Adrenal gland (tissue), 12 donors: Measurements from ENCODE around the gene AK5. TPM values are rescaled to one million over a fixed set of nuclear protein-coding genes. Genes with fewer than 3 reads are reported as not detected.

Experiments used
- DNase-seq, 7 donors: peaks; one replicate each; pipeline ENCODE4 v3.0.0-alpha.2; 2019 to 2020
- H3K27ac ChIP-seq, 5 donors: fragments of 200-600 bp; sonication (generic) in 4 of 5; 1 replicate in 3 of 5; 2 replicates in 2 of 5; pipeline versions ENCODE4 v1.5.1 to v1.8.0; 2016 to 2020; ENCODE audit warnings: mild to moderate bottlenecking in 1 of 5
- H3K27me3 ChIP-seq: fragments of 200-600 bp; 2 replicates; pipeline ENCODE4 v1.8.0; 2021
- H3K36me3 ChIP-seq, 2 donors: fragments of 200-600 bp; replicated peaks in 1 of 2; 1 replicate in 1 of 2; 2 replicates in 1 of 2; pipeline versions ENCODE4 v1.5.1 to v1.8.0; 2018 to 2022
- H3K4me1 ChIP-seq, 2 donors: fragments of 200-600 bp; replicated peaks in 1 of 2; 1 replicate in 1 of 2; 2 replicates in 1 of 2; pipeline versions ENCODE4 v1.5.1 to v1.8.0; 2018 to 2021
- H3K4me3 ChIP-seq, 4 donors: fragments of 200-600 bp; sonication (generic) in 3 of 4; one replicate each; pipeline ENCODE4 v1.5.1; 2016 to 2018
- H3K9me3 ChIP-seq, 3 donors: fragments of 200-600 bp; sonication (generic) in 1 of 3; replicated peaks in 1 of 3; 1 replicate in 2 of 3; 2 replicates in 1 of 3; pipeline versions ENCODE4 v1.5.1 to v1.8.0; 2016 to 2021
- CTCF ChIP-seq, 6 experiments: fragments of 450-650 bp in 4 of 6; fragments of 200-600 bp in 2 of 6; sonication (generic) in 1 of 6; IDR thresholded peaks; 1 replicate in 5 of 6; 2 replicates in 1 of 6; pipeline versions ENCODE4 v1.5.1 to v1.8.0; 2016 to 2021; ENCODE audit warnings: antibody characterized with exemption in 6 of 6, mild to moderate bottlenecking in 2 of 6, moderate library complexity in 1 of 6
- POLR2A ChIP-seq, 2 donors: fragments of 450-650 bp; IDR thresholded peaks; one replicate each; pipeline ENCODE4 v1.6.1; 2017; ENCODE audit warnings: antibody characterized with exemption in 2 of 2, mild to moderate bottlenecking in 2 of 2, moderate library complexity in 1 of 2
- WGBS, 4 donors: extraction: QIAGEN DNeasy Blood & Tissue Kit in 2 of 4; methylation state at CpG; one replicate each; pipeline versions ENCODE4 v1.1.5 to v1.1.7; 2013 to 2017; 5-methylcytosine and 5-hydroxymethylcytosine counted together
- intact Hi-C, 2 donors: fragments of 100-400 bp; cut with DNase I; formaldehyde crosslinking; loops; one replicate each; pipeline versions ENCODE4 v1.14.1 to v1.15.0; 2022 to 2023
- polyA plus RNA-seq, 3 donors: library from polyadenylated mRNA; stranded (reverse); fragments of 200-250 nt in 2 of 3; fragments of 350-450 nt in 1 of 3; fragmentation: Illumina TruSeq in 1 of 3; extraction: RNeasy Lipid Tissue Mini Kit (QIAGEN cat#74804) in 1 of 3; gene quantifications; one replicate each; pipeline ENCODE4 v1.2.3, GENCODE V29; 2013 to 2014
- total RNA-seq, 9 donors: library from RNA; depleted of rRNA in 4 of 9; stranded (reverse); fragments of >200 nt in 4 of 9; fragments of 120-200 nt in 1 of 9; fragmentation: NEBNext Ultra II Directional in 1 of 9; extraction: Animal tissue kit (Norgen Biotek cat#: 25700) in 1 of 9; gene quantifications; one replicate each; pipeline versions ENCODE4 v1.1.0 to v1.2.4, GENCODE V29; 2013 to 2023
- donor health status: healthy with polysubstance abuse.
- donor health status: Bipolar disorder and iron deficiency.
- donor health status: DM: yes; HTN: yes; CAD: no.
- donor health status: DM: no; HTN: no; CAD: no.
- donor health status: DM: no; HTN: no; CAD: no.
- donor health status: DM: yes; HTN: yes; CAD: no.

The AK5 gene
- total and polyA plus RNA-seq, 12 donors, result 0.34 to 2.3 (median 1.1) TPM; not detected in 4

GRCh38 chr1:77267035-77267434 is 14.8 kb upstream of the AK5 start:
- no peak for DNase-seq
- intact Hi-C loops, result no loop called here
- H3K27me3 ChIP-seq, result no peaks in the 10 kb centered on the region
- no peak overlapping the region for H3K27ac ChIP-seq
- no peaks in the 10 kb centered on the region for H3K9me3 ChIP-seq
- no peak overlapping the region for H3K4me3 ChIP-seq
- H3K36me3 ChIP-seq, result no peaks in the 10 kb centered on the region
- TF ChIP-seq POLR2A (IDR thresholded peaks at IDR 0.05) (no peak), CTCF (IDR thresholded peaks at IDR 0.05) (no peak)
- H3K4me1 ChIP-seq, result no peaks in the 10 kb centered on the region
- 32 to 60% (median 42%) methylated on average over 1 of the region's 1 CpG for WGBS, 4 donors

DNA sequence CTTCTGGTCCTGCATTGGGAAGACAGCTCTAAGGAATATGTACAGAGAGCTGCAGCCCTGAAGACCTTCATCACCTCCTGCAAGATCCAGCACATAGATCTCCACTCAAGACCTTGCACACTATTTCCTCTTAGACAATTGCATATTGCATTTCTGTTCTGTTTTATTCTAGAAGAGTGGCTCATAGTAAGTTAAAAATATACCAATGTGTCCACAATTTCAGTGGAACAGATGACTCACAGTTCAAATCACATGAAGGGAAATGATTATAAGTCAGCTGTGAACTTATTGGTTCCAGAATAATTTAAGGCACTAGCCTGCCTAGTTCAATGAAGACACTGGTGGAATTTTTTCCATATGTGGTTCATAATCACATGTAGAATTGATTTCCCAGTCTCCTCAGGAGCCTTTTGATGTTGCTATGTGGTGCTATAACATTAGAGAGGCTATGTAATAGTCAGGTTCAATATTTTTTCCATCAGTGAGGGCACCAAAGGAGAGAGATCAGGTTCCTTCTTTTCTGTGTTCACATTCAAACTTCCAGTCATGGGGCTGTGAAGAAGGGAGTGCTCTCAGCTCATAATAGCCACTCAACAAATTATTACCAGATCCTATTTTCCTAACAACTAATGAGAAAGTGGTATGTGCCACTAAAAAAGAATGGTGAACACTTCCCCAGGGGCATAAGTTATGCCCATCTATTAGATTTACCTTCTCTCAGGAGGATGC is 9.8 kb upstream of the AK5 start:
- H3K36me3 ChIP-seq, result no peaks in the 10 kb centered on the region
- intact Hi-C loops, result loop anchor here in 1 of 2 donors (10.0 kb wide), 1 partner anchor 63 kb away; no protein-coding TSS in a partner anchor
- no peaks in the 10 kb centered on the region for H3K9me3 ChIP-seq
- no peak for TF ChIP-seq POLR2A (IDR thresholded peaks at IDR 0.05)
- no peak for TF ChIP-seq CTCF (IDR thresholded peaks at IDR 0.05)
- H3K27me3 ChIP-seq, result peaks cover 4% of the 10 kb centered on the region
- H3K27ac ChIP-seq, result no peak overlapping the region
- no peak for DNase-seq
- H3K4me1 ChIP-seq, result no peaks in the 10 kb centered on the region
- H3K4me3 ChIP-seq, result no peak overlapping the region

DNA sequence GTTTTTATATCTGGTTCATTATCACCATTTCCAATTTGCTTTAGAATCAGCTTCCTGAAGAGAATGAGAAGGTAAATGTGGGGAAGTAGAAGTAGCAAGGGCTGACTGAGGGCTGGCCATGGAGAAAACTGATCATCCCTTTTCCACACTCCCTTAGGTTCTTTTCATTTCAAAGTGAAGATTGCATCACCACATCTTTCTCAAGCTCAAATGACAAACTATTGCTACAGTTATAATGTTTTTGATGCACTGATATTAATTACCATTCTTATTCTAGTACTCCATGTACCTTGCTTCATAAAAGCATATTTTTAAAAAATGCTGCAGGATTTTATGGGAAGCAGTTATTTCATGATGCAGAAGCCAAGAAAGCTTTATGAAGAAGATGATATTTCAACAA is 7.9 kb upstream of the AK5 start:
- Histone ChIP-seq H3K36me3 (no peaks in the 10 kb centered on the region), H3K9me3 (no peaks in the 10 kb centered on the region), H3K4me3 (no peak overlapping the region), H3K4me1 (no peaks in the 10 kb centered on the region), H3K27ac (no peak overlapping the region), H3K27me3 (peaks cover 4% of the 10 kb centered on the region)
- intact Hi-C loops, result loop anchor here in 1 of 2 donors (10.0 kb wide), 1 partner anchor 61 kb away; no protein-coding TSS in a partner anchor
- DNase-seq, result no peak
- TF ChIP-seq POLR2A (IDR thresholded peaks at IDR 0.05) (no peak), CTCF (IDR thresholded peaks at IDR 0.05) (no peak)

GRCh38 chr1:77275194-77275593 is 6.6 kb upstream of the AK5 start:
- Histone ChIP-seq H3K9me3 (no peaks in the 10 kb centered on the region), H3K36me3 (no peaks in the 10 kb centered on the region), H3K4me1 (no peaks in the 10 kb centered on the region), H3K4me3 (no peak overlapping the region), H3K27me3 (peaks cover 4% of the 10 kb centered on the region), H3K27ac (no peak overlapping the region)
- intact Hi-C loops, result loop anchor here in 1 of 2 donors (10.0 kb wide), 1 partner anchor 60 kb away; no protein-coding TSS in a partner anchor
- WGBS, 4 donors, result 59 to 75% (median 70%) methylated on average over 5 of the region's 5 CpGs
- DNase-seq, result no peak
- TF ChIP-seq CTCF (IDR thresholded peaks at IDR 0.05) (no peak), POLR2A (IDR thresholded peaks at IDR 0.05) (no peak)
